Measurements from ENCODE around the gene DNAJB5. TPM values are rescaled to one million over a fixed set of nuclear protein-coding genes. Genes with fewer than 3 reads are reported as not detected.
A peak's percentile ranks its signal among the peaks of the same experiment; 100 is the strongest.
"Not testable (repeated sequence)": the region's sequence is repeated elsewhere in the genome, so short reads cannot be mapped to it uniquely, and the experiment has no call there.

Gene DNAJB5
- total RNA-seq, 4 donors from 2014 or later, result 3.5 to 16.6 (median 6.5) TPM

DNA sequence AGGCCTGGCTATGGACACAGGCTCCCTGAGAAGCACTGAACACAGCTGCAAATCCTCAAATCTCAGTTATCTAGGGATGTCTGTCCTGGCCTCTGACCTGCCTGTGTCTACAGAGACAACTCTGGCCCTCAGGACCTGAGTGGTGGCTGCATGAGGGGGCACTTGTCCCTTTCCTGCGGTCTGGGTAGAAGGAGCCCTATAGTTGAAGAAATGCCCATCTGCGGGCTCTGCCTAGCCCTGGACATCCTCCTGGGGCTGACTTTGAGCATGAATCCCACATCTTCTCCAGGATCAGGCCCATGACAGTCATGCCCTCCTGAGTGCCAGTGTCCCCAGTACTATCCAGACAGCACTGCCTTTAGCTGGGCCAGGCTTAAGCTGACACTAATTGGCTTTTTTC is 10.0 kb downstream of the DNAJB5 start:
- H3K27me3 ChIP-seq, result no peaks in the 10 kb centered on the region
- peaks cover 0 to 25% (median 12%) of the 10 kb centered on the region in 3 donors for H3K36me3 ChIP-seq
- peaks cover 11 to 50% (median 30%) of the 10 kb centered on the region in 3 donors for H3K4me1 ChIP-seq
- TF ChIP-seq POLR2A (IDR thresholded peaks at IDR 0.05), result no peak
- TF ChIP-seq CTCF (IDR thresholded peaks at IDR 0.05), result no peak
- H3K9me3 ChIP-seq, result no peaks in the 10 kb centered on the region
- intact Hi-C loops (cut with DNase I), result loop anchor here (10.0 kb wide), 1 partner anchor 75 kb away; the partner anchor contains the start of genes FANCG and VCP
- DNase-seq, result no peak
- no peak overlapping the region for H3K4me3 ChIP-seq
- 80% methylated on average over 1 of the region's 2 CpGs; no CpG with 5 or more reads in 1 of the 2 donors for WGBS, 2 donors
- H3K27ac ChIP-seq, result no peak overlapping the region

- H3K27me3 ChIP-seq, result no peaks in the 10 kb centered on the region
- H3K9me3 ChIP-seq, result no peaks in the 10 kb centered on the region
- no peak overlapping the region for H3K4me3 ChIP-seq
- peaks cover 0 to 25% (median 12%) of the 10 kb centered on the region in 3 donors for H3K36me3 ChIP-seq
- intact Hi-C loops (cut with DNase I), result no loop called here
- TF ChIP-seq POLR2A (IDR thresholded peaks at IDR 0.05), result no peak
- no peak for TF ChIP-seq CTCF (IDR thresholded peaks at IDR 0.05)
- H3K4me1 ChIP-seq, result peaks cover 0 to 39% (median 19%) of the 10 kb centered on the region in 3 donors
- 63 to 65% methylated on average over 3 of the region's 6 CpGs for WGBS, 2 donors
- H3K27ac ChIP-seq, result peak overlapping the region in 2 of 4 donors; percentile 18 to 22
- DNase-seq, result no peak
Observed at GRCh38 chr9:35000535-35001284, 11.2 kb downstream of the DNAJB5 start.

- Histone ChIP-seq H3K27ac (peak overlapping the region in 2 of 4 donors; percentile 18 to 22), H3K36me3 (peaks cover 0 to 22% (median 10%) of the 10 kb centered on the region in 3 donors), H3K27me3 (no peaks in the 10 kb centered on the region), H3K4me3 (no peak overlapping the region), H3K4me1 (peaks cover 0 to 33% (median 14%) of the 10 kb centered on the region in 3 donors), H3K9me3 (no peaks in the 10 kb centered on the region)
- no peak for TF ChIP-seq CTCF (IDR thresholded peaks at IDR 0.05)
- TF ChIP-seq POLR2A (IDR thresholded peaks at IDR 0.05), result no peak
- DNase-seq, result no peak
- intact Hi-C loops (cut with DNase I), result no loop called here
- 78 to 83% methylated on average over 1 to 2 of the region's 2 CpGs for WGBS, 2 donors
Observed at GRCh38 chr9:35001285-35001677, 11.7 kb downstream of the DNAJB5 start.

GRCh38 chr9:35001803-35002502 is 12.4 kb downstream of the DNAJB5 start:
- intact Hi-C loops (cut with DNase I), result no loop called here
- Histone ChIP-seq H3K36me3 (peaks cover 0 to 15% (median 3%) of the 10 kb centered on the region in 3 donors), H3K27ac (peak overlapping the region in 2 of 4 donors; percentile 18 to 22), H3K27me3 (no peaks in the 10 kb centered on the region), H3K4me3 (no peak overlapping the region), H3K4me1 (peaks cover 0 to 32% (median 12%) of the 10 kb centered on the region in 3 donors), H3K9me3 (no peaks in the 10 kb centered on the region)
- TF ChIP-seq CTCF (IDR thresholded peaks at IDR 0.05) (no peak), POLR2A (IDR thresholded peaks at IDR 0.05) (no peak)
- no peak for DNase-seq
- WGBS, 2 donors, result 72 to 80% methylated on average over 2 of the region's 2 CpGs

- no peaks in the 10 kb centered on the region for H3K27me3 ChIP-seq
- H3K4me3 ChIP-seq, result no peak overlapping the region
- no peaks in the 10 kb centered on the region for H3K9me3 ChIP-seq
- peaks cover 0 to 8% (median 0%) of the 10 kb centered on the region in 3 donors for H3K36me3 ChIP-seq
- intact Hi-C loops (cut with DNase I), result no loop called here
- DNase-seq, result no peak
- H3K4me1 ChIP-seq, result peaks cover 0 to 25% (median 9%) of the 10 kb centered on the region in 3 donors
- no peak for TF ChIP-seq CTCF (IDR thresholded peaks at IDR 0.05)
- TF ChIP-seq POLR2A (IDR thresholded peaks at IDR 0.05), result no peak
- H3K27ac ChIP-seq, result no peak overlapping the region
Observed at GRCh38 chr9:35002623-35003022, 13.1 kb downstream of the DNAJB5 start.

DNA sequence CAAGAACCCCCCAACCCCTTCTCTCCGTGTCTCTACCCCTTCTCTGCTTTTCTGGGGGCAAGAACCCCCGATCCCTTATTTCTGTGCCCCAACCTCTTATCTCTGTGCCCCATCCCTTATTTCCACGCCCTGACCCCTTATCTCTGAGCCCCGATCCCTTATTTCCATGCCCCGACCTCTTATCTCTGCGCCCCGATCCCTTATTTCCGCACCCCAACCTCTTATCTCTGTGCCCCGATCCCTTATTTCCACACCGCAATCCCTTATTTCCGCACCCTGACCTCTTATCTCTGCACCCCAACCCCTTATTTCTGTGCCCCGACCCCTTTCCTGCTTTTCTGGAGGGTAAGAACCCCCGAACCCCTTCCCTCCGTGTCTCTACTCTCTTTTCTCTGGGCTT is 14.8 kb downstream of the DNAJB5 start:
- H3K27ac ChIP-seq; intact Hi-C loops (cut with DNase I); H3K4me3 ChIP-seq; DNase-seq; H3K27me3 ChIP-seq; H3K36me3 ChIP-seq; H3K9me3 ChIP-seq: not testable (repeated sequence)
- WGBS, 2 donors, result 88 to 91% methylated on average over 14 of the region's 14 CpGs
- H3K4me1 ChIP-seq, result peaks cover 0 to 17% (median 9%) of the 10 kb centered on the region in 3 donors
